Stimulated activated naive CD8-positive, alpha-beta T cell treated with anti-CD3 and anti-CD28 coated beads, Interleukin-15, amount 100 ng/mL, for 72 hours (primary cell): Measurements from ENCODE around the gene TKTL1.
A peak's percentile ranks its signal among the peaks of the same experiment; 100 is the strongest.
"Not testable (repeated sequence)": the region's sequence is repeated elsewhere in the genome, so short reads cannot be mapped to it uniquely, and the experiment has no call there.

Experiments
- ATAC-seq: fragments of 150-1000 bp; cut with Tn5 transposase; 2 replicates; pipeline ENCODE4 v1.10.0; 2021; ENCODE audit warnings: mild to moderate bottlenecking, moderate library complexity
- DNase-seq, 2 donors: peaks; one replicate each; pipeline ENCODE4 v3.0.0; 2021 to 2022
- H3K27ac Mint-ChIP-seq, 2 donors: one replicate each; pipeline ENCODE4 v1.8.0; 2022; ENCODE audit warnings: mild to moderate bottlenecking in 2 of 2, mixed read lengths in 2 of 2, moderate library complexity in 2 of 2
- H3K27me3 Mint-ChIP-seq: one replicate; pipeline ENCODE4 v1.8.0; 2022; ENCODE audit warnings: mixed read lengths
- H3K4me1 Mint-ChIP-seq: one replicate; pipeline ENCODE4 v1.8.0; 2022; ENCODE audit warnings: mild to moderate bottlenecking, mixed read lengths
- H3K4me3 Mint-ChIP-seq, 2 donors: one replicate each; pipeline ENCODE4 v1.8.0; 2022; ENCODE audit warnings: mild to moderate bottlenecking in 2 of 2, mixed read lengths in 2 of 2, moderate library complexity in 1 of 2
- H3K9me3 Mint-ChIP-seq, 2 donors: one replicate each; pipeline ENCODE4 v1.8.0; 2022; ENCODE audit warnings: mixed read lengths in 2 of 2

Gene TKTL1

DNA sequence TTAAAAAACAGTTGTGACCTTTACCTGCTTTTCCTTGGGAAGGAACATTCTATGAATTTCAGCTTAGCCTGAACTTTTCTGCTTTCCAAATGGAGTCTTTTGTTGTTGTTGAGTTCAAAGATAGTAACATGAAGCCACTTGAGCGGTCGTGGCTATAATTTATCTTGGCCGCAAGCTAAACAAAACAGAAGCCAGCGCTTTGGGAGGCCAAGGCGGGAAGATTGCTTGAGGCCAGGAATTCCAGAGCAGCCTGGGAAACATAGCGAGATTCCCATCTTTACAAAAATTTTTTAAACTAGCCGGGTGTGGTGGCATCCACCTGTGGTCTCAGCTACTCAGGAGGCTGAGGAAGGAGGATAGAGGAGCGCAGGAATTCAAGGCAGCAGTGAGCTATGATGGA, 29.9 kb downstream of the TKTL1 start:
- DNase-seq, result no peak
- H3K27me3 Mint-ChIP-seq, result no peaks in the 10 kb centered on the region
- no peak for ATAC-seq
- H3K9me3 Mint-ChIP-seq, result no peaks in the 10 kb centered on the region
- H3K4me3 Mint-ChIP-seq, result no peak overlapping the region
- H3K4me1 Mint-ChIP-seq, result peaks cover 45% of the 10 kb centered on the region
- no peak overlapping the region for H3K27ac Mint-ChIP-seq

GRCh38 chrX:154327038-154327820, 31.6 kb downstream of the TKTL1 start:
- DNase-seq, result no peak
- peak overlapping the region; percentile 53 to 54 for H3K4me3 Mint-ChIP-seq
- ATAC-seq, result peak; percentile 86
- H3K4me1 Mint-ChIP-seq, result peaks cover 37% of the 10 kb centered on the region
- H3K27me3 Mint-ChIP-seq, result no peaks in the 10 kb centered on the region
- no peak overlapping the region for H3K27ac Mint-ChIP-seq
- H3K9me3 Mint-ChIP-seq, result no peaks in the 10 kb centered on the region

GRCh38 chrX:154328646-154329045, 33.1 kb downstream of the TKTL1 start:
- H3K4me1 Mint-ChIP-seq, result peaks cover 45% of the 10 kb centered on the region
- DNase-seq (no peak), ATAC-seq (no peak)
- no peak overlapping the region for H3K27ac Mint-ChIP-seq
- no peaks in the 10 kb centered on the region for H3K27me3 Mint-ChIP-seq
- no peaks in the 10 kb centered on the region for H3K9me3 Mint-ChIP-seq
- no peak overlapping the region for H3K4me3 Mint-ChIP-seq

- Mint-ChIP-seq H3K4me1 (peaks cover 51% of the 10 kb centered on the region), H3K27ac (no peak overlapping the region), H3K9me3 (no peaks in the 10 kb centered on the region), H3K4me3 (no peak overlapping the region), H3K27me3 (no peaks in the 10 kb centered on the region)
- ATAC-seq (no peak), DNase-seq (no peak)
These were observed 33.7 kb downstream of the TKTL1 start for GRCh38 chrX:154329294-154329693.

GRCh38 chrX:154332561-154332960, 37.0 kb downstream of the TKTL1 start:
- Mint-ChIP-seq H3K27ac (no peak overlapping the region), H3K9me3 (no peaks in the 10 kb centered on the region), H3K27me3 (no peaks in the 10 kb centered on the region), H3K4me3 (no peak overlapping the region), H3K4me1 (peaks cover 50% of the 10 kb centered on the region)
- no peak for DNase-seq
- ATAC-seq, result peak; percentile 42

DNA sequence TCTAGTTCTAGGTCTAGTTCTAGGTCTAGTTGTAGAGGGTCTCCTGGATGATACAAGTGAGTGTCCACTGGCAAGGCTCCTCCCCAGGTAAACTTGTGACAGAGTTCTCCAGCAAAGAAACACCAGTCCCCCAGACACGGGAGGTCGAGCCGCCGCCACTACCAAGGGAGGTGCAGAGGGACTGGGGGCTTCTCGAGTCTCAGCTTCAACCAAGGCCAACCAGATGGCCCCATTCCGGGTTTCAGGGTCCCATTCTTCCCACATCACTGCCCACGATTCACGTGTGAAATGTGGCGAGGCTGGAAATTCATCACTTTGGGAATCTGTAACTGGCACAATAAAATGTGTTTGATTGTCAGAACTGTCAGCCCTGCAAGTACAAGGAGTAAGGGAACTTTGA, 37.5 kb downstream of the TKTL1 start:
- no peak for ATAC-seq
- Mint-ChIP-seq H3K4me1 (peaks cover 44% of the 10 kb centered on the region), H3K4me3 (no peak overlapping the region), H3K27ac (no peak overlapping the region), H3K27me3 (no peaks in the 10 kb centered on the region), H3K9me3 (no peaks in the 10 kb centered on the region)
- DNase-seq, result no peak

DNA sequence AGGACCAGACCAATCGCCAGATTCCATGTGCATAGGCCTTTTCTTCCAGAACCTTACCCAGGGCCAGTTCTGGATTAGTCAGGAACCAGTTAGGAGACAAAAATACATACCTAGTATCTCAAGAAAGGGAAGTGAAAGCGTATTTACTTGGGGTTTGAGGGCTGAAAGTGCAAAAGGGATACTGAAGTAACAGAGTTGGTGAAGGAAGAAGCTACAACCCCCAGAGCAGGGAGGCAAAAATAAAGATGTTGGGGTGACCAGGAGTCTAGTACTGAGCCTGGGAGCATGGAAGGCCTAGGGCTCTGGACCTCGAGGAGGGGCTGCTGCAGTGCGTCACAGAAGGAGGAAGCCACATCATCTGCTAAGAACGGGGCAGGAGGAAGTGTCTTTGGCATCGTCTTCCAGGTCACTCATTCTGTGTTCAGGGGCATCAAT, 38.3 kb downstream of the TKTL1 start:
- peaks cover 37% of the 10 kb centered on the region for H3K4me1 Mint-ChIP-seq
- H3K9me3 Mint-ChIP-seq, result no peaks in the 10 kb centered on the region
- H3K4me3 Mint-ChIP-seq, result peak overlapping the region; percentile 67 to 70
- DNase-seq, result no peak
- peak overlapping the region; percentile 69 to 83 for H3K27ac Mint-ChIP-seq
- ATAC-seq, result no peak
- no peaks in the 10 kb centered on the region for H3K27me3 Mint-ChIP-seq

- H3K27me3 Mint-ChIP-seq, result no peaks in the 10 kb centered on the region
- peaks cover 36% of the 10 kb centered on the region for H3K4me1 Mint-ChIP-seq
- peak overlapping the region; percentile 61 to 67 for H3K4me3 Mint-ChIP-seq
- H3K9me3 Mint-ChIP-seq, result no peaks in the 10 kb centered on the region
- DNase-seq (peak in 1 of 2 donors; percentile 38), ATAC-seq (peak; percentile 77)
- peak overlapping the region in 1 of 2 donors; percentile 42 for H3K27ac Mint-ChIP-seq
These were observed 38.9 kb downstream of the TKTL1 start for GRCh38 chrX:154334496-154334895.

- not testable (repeated sequence) for DNase-seq, H3K27ac Mint-ChIP-seq, H3K9me3 Mint-ChIP-seq, H3K27me3 Mint-ChIP-seq, H3K4me1 Mint-ChIP-seq, H3K4me3 Mint-ChIP-seq
- ATAC-seq, result peak; percentile 76
These were observed 46.1 kb downstream of the TKTL1 start for GRCh38 chrX:154341399-154342298.

DNA sequence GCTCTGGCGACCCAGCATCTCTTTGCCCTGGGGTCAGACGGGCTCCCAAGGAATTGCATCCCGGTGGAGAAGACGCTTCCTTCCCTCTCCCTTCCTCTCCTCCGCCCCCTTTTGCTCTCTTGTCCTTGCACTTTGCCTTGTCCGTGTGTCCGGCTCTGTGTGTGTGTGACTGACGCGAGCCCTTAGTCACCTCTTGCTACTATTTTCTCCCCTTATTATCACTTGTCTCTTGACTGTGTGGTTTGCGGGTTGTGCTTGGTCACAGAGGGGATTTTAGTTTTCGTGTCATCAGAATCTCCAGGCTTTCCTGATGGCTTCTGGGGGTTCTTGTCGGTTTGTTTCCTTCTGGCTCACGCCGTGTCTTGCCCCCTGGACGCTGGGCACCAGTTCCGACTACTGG, 47.5 kb downstream of the TKTL1 start:
- not testable (repeated sequence) for H3K27ac Mint-ChIP-seq, H3K4me3 Mint-ChIP-seq, H3K9me3 Mint-ChIP-seq, H3K27me3 Mint-ChIP-seq, DNase-seq
- ATAC-seq, result peak; percentile 43
- H3K4me1 Mint-ChIP-seq, result peaks cover 13% of the 10 kb centered on the region

DNA sequence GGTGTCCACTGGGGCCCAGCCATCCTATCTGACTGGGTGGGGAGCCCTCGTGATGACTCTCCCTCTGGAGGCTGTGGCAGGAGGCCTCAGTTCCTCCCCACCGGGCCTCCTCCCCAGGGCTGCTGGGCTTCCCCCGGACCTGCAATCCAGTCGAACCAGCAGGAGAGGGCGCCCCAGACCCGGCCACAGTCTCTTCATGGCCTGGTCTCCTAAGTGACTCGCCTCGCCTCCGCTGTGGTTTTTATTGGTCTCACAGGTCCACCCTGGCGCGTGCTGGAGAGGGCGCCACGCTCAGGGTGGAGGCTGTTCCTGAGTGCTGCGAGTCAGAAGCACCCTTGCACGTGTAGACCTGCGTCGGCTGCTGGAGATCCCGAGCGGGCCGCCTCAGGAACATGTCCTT, 48.0 kb downstream of the TKTL1 start:
- not testable (repeated sequence) for H3K27ac Mint-ChIP-seq, DNase-seq, H3K27me3 Mint-ChIP-seq, H3K4me3 Mint-ChIP-seq, H3K9me3 Mint-ChIP-seq
- peaks cover 17% of the 10 kb centered on the region for H3K4me1 Mint-ChIP-seq
- peak; percentile 55 for ATAC-seq

DNA sequence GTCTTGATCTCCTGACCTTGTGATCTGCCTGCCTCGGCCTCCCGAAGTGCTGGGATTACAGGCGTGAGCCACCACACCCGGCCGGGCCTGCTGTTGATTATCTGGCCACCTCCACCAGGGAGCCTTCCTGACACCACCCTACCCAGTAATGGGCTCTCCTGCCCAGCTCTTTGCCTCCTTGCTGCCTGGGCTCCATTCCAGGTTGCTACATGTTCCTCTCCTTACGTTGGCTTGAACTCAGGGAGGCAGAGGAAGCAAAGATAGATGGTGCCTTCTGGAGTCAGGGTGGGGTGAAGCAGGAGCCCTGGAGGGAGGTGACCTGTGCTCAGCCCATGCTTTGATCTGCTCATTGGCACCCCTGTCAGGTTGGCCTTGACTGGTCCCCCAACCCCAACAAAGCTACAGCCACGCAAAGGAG, 52.5 kb downstream of the TKTL1 start:
- DNase-seq, result no peak
- H3K4me3 Mint-ChIP-seq, result no peak overlapping the region
- H3K27ac Mint-ChIP-seq, result peak overlapping the region in 1 of 2 donors; percentile 48
- H3K27me3 Mint-ChIP-seq, result no peaks in the 10 kb centered on the region
- peaks cover 61% of the 10 kb centered on the region for H3K4me1 Mint-ChIP-seq
- no peak for ATAC-seq
- no peaks in the 10 kb centered on the region for H3K9me3 Mint-ChIP-seq

DNA sequence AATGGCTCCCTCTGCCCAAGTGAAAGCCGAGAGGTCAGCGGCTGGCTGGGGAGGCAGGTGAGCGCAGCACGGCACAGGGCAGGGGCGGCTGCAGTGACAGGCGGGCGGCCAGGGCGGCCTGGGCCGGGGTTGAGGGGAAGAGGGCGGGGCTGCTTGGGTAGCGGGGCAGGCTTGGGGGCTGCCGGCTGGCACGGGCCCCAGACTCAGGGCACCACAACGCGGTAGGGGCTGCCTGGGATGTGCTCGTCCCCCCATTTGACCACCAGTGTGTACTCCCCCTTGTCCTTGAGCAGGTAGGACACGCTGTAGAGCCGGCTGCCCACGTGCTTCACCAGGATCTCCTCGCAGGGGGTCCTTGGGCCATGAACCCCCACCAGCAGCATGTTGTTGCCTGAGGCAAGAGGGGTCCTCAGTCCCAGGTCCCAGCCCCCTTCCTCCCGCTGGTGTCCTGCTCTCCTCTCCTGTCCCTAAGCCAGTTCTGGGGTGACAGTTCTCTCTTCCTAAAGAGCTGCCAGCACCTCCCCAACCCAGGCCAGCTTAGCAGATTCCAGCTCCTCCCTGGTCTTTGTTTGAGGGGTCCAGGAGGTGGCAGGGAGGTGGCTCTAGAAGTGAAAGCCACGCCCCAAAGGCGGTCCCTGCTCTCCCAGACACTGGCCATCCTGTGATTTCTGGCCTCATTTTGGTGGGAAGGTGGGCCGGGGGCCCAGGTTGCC, 53.2 kb downstream of the TKTL1 start:
- H3K4me3 Mint-ChIP-seq, result no peak overlapping the region
- peaks cover 68% of the 10 kb centered on the region for H3K4me1 Mint-ChIP-seq
- DNase-seq (no peak), ATAC-seq (no peak)
- H3K9me3 Mint-ChIP-seq, result no peaks in the 10 kb centered on the region
- H3K27me3 Mint-ChIP-seq, result no peaks in the 10 kb centered on the region
- H3K27ac Mint-ChIP-seq, result peak overlapping the region; percentile 5 to 88

DNA sequence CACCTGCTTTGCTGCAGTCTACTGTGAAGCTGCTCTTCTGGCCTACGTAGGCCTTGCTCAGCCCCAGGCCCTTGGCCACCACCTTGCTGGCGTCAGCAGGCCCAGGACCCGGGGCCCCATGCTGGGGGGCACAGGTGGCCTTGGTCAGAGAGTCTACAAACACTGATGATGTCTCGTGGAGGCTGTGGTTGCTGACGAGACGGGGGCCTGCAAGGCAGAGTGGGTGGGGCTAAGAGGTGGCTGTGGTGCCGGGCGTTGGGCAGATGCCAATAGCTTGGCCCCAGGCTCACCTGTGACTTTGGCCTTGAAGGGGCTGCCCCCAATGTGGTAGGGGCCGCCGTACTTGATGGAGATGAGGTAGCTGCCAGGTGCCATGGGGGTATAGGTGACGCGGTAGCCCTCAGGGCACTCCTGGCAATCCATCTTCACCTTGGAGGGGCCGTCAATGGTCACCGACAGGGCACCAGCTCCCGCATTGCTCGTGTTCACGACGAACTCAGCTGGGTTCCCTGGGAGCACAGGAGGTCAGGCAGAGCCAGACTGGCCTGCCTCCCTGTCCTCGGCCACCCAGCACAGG, 53.9 kb downstream of the TKTL1 start:
- no peak for DNase-seq
- Mint-ChIP-seq H3K27ac (peak overlapping the region; percentile 5 to 88), H3K4me3 (no peak overlapping the region), H3K9me3 (no peaks in the 10 kb centered on the region), H3K27me3 (no peaks in the 10 kb centered on the region), H3K4me1 (peaks cover 75% of the 10 kb centered on the region)
- ATAC-seq, result no peak

- H3K4me3 Mint-ChIP-seq, result no peak overlapping the region
- H3K4me1 Mint-ChIP-seq, result peaks cover 77% of the 10 kb centered on the region
- no peaks in the 10 kb centered on the region for H3K27me3 Mint-ChIP-seq
- ATAC-seq (no peak), DNase-seq (no peak)
- peak overlapping the region in 1 of 2 donors; percentile 6 for H3K27ac Mint-ChIP-seq
- H3K9me3 Mint-ChIP-seq, result no peaks in the 10 kb centered on the region
These were observed 54.4 kb downstream of the TKTL1 start for GRCh38 chrX:154349979-154350378.
